Measurements from ENCODE around the gene ZNF185. TPM values are rescaled to one million over a fixed set of nuclear protein-coding genes. Genes with fewer than 3 reads are reported as not detected.

Gene ZNF185
- polyA plus RNA-seq, 1 donor from 2014 or later = 2.8 TPM

GRCh38 chrX:152902502-152902820, 4.6 kb downstream of the ZNF185 start:
- TF ChIP-seq POLR2AphosphoS5 (IDR thresholded peaks at IDR 0.05) (no peak), EZH2 (IDR thresholded peaks at IDR 0.05; ENCODE audit: borderline replicate concordance, insufficient read depth, low read length, poor library complexity, severe bottlenecking) (no peak), RAD21 (conservative IDR thresholded peaks at IDR 0.05) (no peak), EP300 (conservative IDR thresholded peaks at IDR 0.05; ENCODE audit: poor library complexity, severe bottlenecking) (no peak), TAF1 (IDR thresholded peaks at IDR 0.05; ENCODE audit: low read depth) (no peak), CTCF (IDR thresholded peaks at IDR 0.05; ENCODE audit: poor library complexity, severe bottlenecking) (no peak), MXI1 (conservative IDR thresholded peaks at IDR 0.05; ENCODE audit: poor library complexity, severe bottlenecking) (no peak), SMC3 (conservative IDR thresholded peaks at IDR 0.05; ENCODE audit: poor library complexity) (no peak), REST (IDR thresholded peaks at IDR 0.05; ENCODE audit: borderline replicate concordance) (no peak)
- H3K9me2 ChIP-seq (ENCODE audit: insufficient read depth, low read length) = no peaks in the 10 kb centered on the region
- H4K20me1 ChIP-seq (ENCODE audit: insufficient read depth) = no peaks in the 10 kb centered on the region
- H3K79me2 ChIP-seq (replicated peaks; ENCODE audit: insufficient read depth, low read length) = no peaks in the 10 kb centered on the region
- H3K27ac ChIP-seq (ENCODE audit: low read length) = no peak overlapping the region
- no peak overlapping the region for H3K4me3 ChIP-seq (ENCODE audit: low read length)
- no peaks in the 10 kb centered on the region for H3K9me3 ChIP-seq (ENCODE audit: low read length)
- H3F3A ChIP-seq (ENCODE audit: insufficient read depth, low read length, poor library complexity, severe bottlenecking) = no peaks in the 10 kb centered on the region
- H3K4me2 ChIP-seq (ENCODE audit: low read length) = no peak overlapping the region
- H3K36me3 ChIP-seq (ENCODE audit: insufficient read depth, low read length) = no peaks in the 10 kb centered on the region
- no peak overlapping the region for H2AFZ ChIP-seq (ENCODE audit: low read depth, low read length)
- H3K27me3 ChIP-seq (ENCODE audit: insufficient read depth, low read depth, low read length) = no peaks in the 10 kb centered on the region
- no peak overlapping the region for H3K9ac ChIP-seq (ENCODE audit: low read length)

- no peaks in the 10 kb centered on the region for H3K36me3 ChIP-seq (ENCODE audit: insufficient read depth, low read length)
- no peaks in the 10 kb centered on the region for H3K27me3 ChIP-seq (ENCODE audit: insufficient read depth, low read depth, low read length)
- no peak overlapping the region for H3K27ac ChIP-seq (ENCODE audit: low read length)
- no peaks in the 10 kb centered on the region for H3K79me2 ChIP-seq (replicated peaks; ENCODE audit: insufficient read depth, low read length)
- no peak overlapping the region for H3K4me2 ChIP-seq (ENCODE audit: low read length)
- no peak overlapping the region for H3K4me3 ChIP-seq (ENCODE audit: low read length)
- no peaks in the 10 kb centered on the region for H3K9me3 ChIP-seq (ENCODE audit: low read length)
- H4K20me1 ChIP-seq (ENCODE audit: insufficient read depth) = no peaks in the 10 kb centered on the region
- H3K9ac ChIP-seq (ENCODE audit: low read length) = no peak overlapping the region
- no peak overlapping the region for H2AFZ ChIP-seq (ENCODE audit: low read depth, low read length)
- H3K9me2 ChIP-seq (ENCODE audit: insufficient read depth, low read length) = no peaks in the 10 kb centered on the region
- H3F3A ChIP-seq (ENCODE audit: insufficient read depth, low read length, poor library complexity, severe bottlenecking) = no peaks in the 10 kb centered on the region
- no peak for TF ChIP-seq POLR2AphosphoS5 (IDR thresholded peaks at IDR 0.05)
- TF ChIP-seq SMC3 (conservative IDR thresholded peaks at IDR 0.05; ENCODE audit: poor library complexity) = no peak
- TF ChIP-seq RAD21 (conservative IDR thresholded peaks at IDR 0.05) = no peak
- TF ChIP-seq EZH2 (IDR thresholded peaks at IDR 0.05; ENCODE audit: borderline replicate concordance, insufficient read depth, low read length, poor library complexity, severe bottlenecking) = no peak
- no peak for TF ChIP-seq EP300 (conservative IDR thresholded peaks at IDR 0.05; ENCODE audit: poor library complexity, severe bottlenecking)
- no peak for TF ChIP-seq TAF1 (IDR thresholded peaks at IDR 0.05; ENCODE audit: low read depth)
- no peak for TF ChIP-seq CTCF (IDR thresholded peaks at IDR 0.05; ENCODE audit: poor library complexity, severe bottlenecking)
- TF ChIP-seq MXI1 (conservative IDR thresholded peaks at IDR 0.05; ENCODE audit: poor library complexity, severe bottlenecking) = no peak
- TF ChIP-seq REST (IDR thresholded peaks at IDR 0.05; ENCODE audit: borderline replicate concordance) = no peak
Measured at GRCh38 chrX:152903589-152903988, 5.7 kb downstream of the ZNF185 start.
